DOHH2 (cell line): Measurements from ENCODE around the gene B4GALT1.

Source experiments
- H3F3A ChIP-seq: fragments of 200-600 bp; sonication (generic), shearing (Covaris generic); 2 replicates; pipeline ENCODE4 v1.6.0; 2016; ENCODE audit warnings: antibody characterized with exemption, mild to moderate bottlenecking; ENCODE audit not compliant: control insufficient read depth, insufficient read depth
- H3K27ac ChIP-seq: fragments of 200-600 bp; sonication (generic); 2 replicates; pipeline ENCODE4 v1.5.1; 2014; ENCODE audit warnings: low read depth, mild to moderate bottlenecking, low read length, moderate library complexity
- H3K27me3 ChIP-seq: fragments of 200-600 bp; sonication (generic); 2 replicates; pipeline ENCODE4 v1.6.1; 2014; ENCODE audit warnings: mild to moderate bottlenecking, low read length, mixed read lengths; ENCODE audit not compliant: control insufficient read depth
- H3K36me3 ChIP-seq: fragments of 200-600 bp; sonication (generic); 2 replicates; pipeline ENCODE4 v1.6.1; 2014; ENCODE audit warnings: mild to moderate bottlenecking, low read length, moderate library complexity, mixed read lengths; ENCODE audit not compliant: control insufficient read depth
- H3K4me1 ChIP-seq: fragments of 200-600 bp; sonication (generic); 2 replicates; pipeline ENCODE4 v1.6.1; 2014; ENCODE audit warnings: mild to moderate bottlenecking, low read length, mixed read lengths; ENCODE audit not compliant: control insufficient read depth
- H3K4me2 ChIP-seq: fragments of 200-600 bp; sonication (generic); 2 replicates; pipeline ENCODE4 v1.6.0; 2014; ENCODE audit warnings: mild to moderate bottlenecking, low read length, moderate library complexity
- H3K4me3 ChIP-seq: fragments of 200-600 bp; sonication (generic); 2 replicates; pipeline ENCODE4 v1.5.1; 2014; ENCODE audit warnings: mild to moderate bottlenecking, low read length, mixed read lengths
- H3K79me2 ChIP-seq: fragments of 200-600 bp; sonication (generic); 2 replicates; pipeline ENCODE4 v1.6.1; 2014; ENCODE audit warnings: mild to moderate bottlenecking, low read length, mixed read lengths; ENCODE audit not compliant: control insufficient read depth
- H3K9me2 ChIP-seq: fragments of 200-600 bp; sonication (generic); replicated peaks from 2 replicates; pipeline ENCODE4 v1.6.1; 2014; ENCODE audit warnings: mild to moderate bottlenecking, low read length, mixed read lengths; ENCODE audit not compliant: control insufficient read depth
- H3K9me3 ChIP-seq: fragments of 200-600 bp; sonication (generic); 2 replicates; pipeline ENCODE4 v1.6.1; 2014; ENCODE audit warnings: antibody characterized with exemption, low read length, mixed read lengths; ENCODE audit not compliant: control insufficient read depth, insufficient read depth
- H4K20me1 ChIP-seq: fragments of 200-600 bp; sonication (generic); 2 replicates; pipeline ENCODE4 v1.6.0; 2014; ENCODE audit warnings: low read depth, mild to moderate bottlenecking, antibody characterized with exemption, low read length, moderate library complexity; ENCODE audit not compliant: control insufficient read depth, insufficient read depth
- CTCF ChIP-seq: fragments of 200-600 bp; sonication (generic); IDR thresholded peaks from one replicate; pipeline ENCODE4 v1.5.1; 2014; ENCODE audit warnings: antibody characterized with exemption, mild to moderate bottlenecking, low read depth, low read length; ENCODE audit not compliant: poor library complexity, severe bottlenecking
- EZH2phosphoT487 ChIP-seq: fragments of 200-600 bp; sonication (generic); IDR thresholded peaks from 2 replicates; pipeline ENCODE4 v1.6.1; 2017; ENCODE audit warnings: borderline replicate concordance, mild to moderate bottlenecking, antibody characterized with exemption, low read length, moderate library complexity, mixed read lengths

The B4GALT1 gene

GRCh38 chr9:33167084-33167971 lies at the start of gene B4GALT1:
TSS of gene B4GALT1 (minus strand) at chr9:33167336. CDS start at chr9:33167169, 167 bp downstream.
- Histone ChIP-seq H3F3A (no peaks in the 10 kb centered on the region), H3K36me3 (peaks cover 9% of the 10 kb centered on the region), H3K9me2 (no peaks in the 10 kb centered on the region), H3K27me3 (no peaks in the 10 kb centered on the region), H3K27ac (peak within 1 kb of the TSS; percentile 63), H4K20me1 (no peaks in the 10 kb centered on the region), H3K4me2 (peak within 1 kb of the TSS; percentile 97), H3K4me3 (peak within 1 kb of the TSS; percentile 96), H3K9me3 (no peaks in the 10 kb centered on the region), H3K4me1 (peaks cover 51% of the 10 kb centered on the region), H3K79me2 (peaks cover 47% of the 10 kb centered on the region)
- TF ChIP-seq EZH2phosphoT487: no peak
- no peak for TF ChIP-seq CTCF

- Histone ChIP-seq H3K27ac (no peak overlapping the region), H3K4me2 (no peak overlapping the region)
Observed at GRCh38 chr9:33211695-33212393, 44.7 kb upstream of the B4GALT1 start.

GRCh38 chr9:33210006-33210715 lies 43.0 kb upstream of the B4GALT1 start:
- peaks cover 7% of the 10 kb centered on the region for H3K27me3 ChIP-seq
- no peak overlapping the region for H3K27ac ChIP-seq
- H3K79me2 ChIP-seq: no peaks in the 10 kb centered on the region
- no peaks in the 10 kb centered on the region for H3K36me3 ChIP-seq
- no peaks in the 10 kb centered on the region for H3K9me2 ChIP-seq
- TF ChIP-seq CTCF (peak; percentile 16), EZH2phosphoT487 (no peak)
- no peak overlapping the region for H3K4me3 ChIP-seq
- no peaks in the 10 kb centered on the region for H3F3A ChIP-seq
- no peaks in the 10 kb centered on the region for H3K4me1 ChIP-seq
- H3K4me2 ChIP-seq: no peak overlapping the region
- H3K9me3 ChIP-seq: no peaks in the 10 kb centered on the region
- H4K20me1 ChIP-seq: no peaks in the 10 kb centered on the region

More at GRCh38 chr9:33211695-33212393, 44.7 kb upstream of the B4GALT1 start:
- Histone ChIP-seq H3K4me3 (no peak overlapping the region), H3K4me1 (no peaks in the 10 kb centered on the region), H4K20me1 (no peaks in the 10 kb centered on the region), H3F3A (no peaks in the 10 kb centered on the region), H3K36me3 (no peaks in the 10 kb centered on the region), H3K9me3 (no peaks in the 10 kb centered on the region), H3K27me3 (peaks cover 14% of the 10 kb centered on the region), H3K9me2 (no peaks in the 10 kb centered on the region), H3K79me2 (no peaks in the 10 kb centered on the region)
- no peak for TF ChIP-seq EZH2phosphoT487
- TF ChIP-seq CTCF: no peak
